GM21390 (cell line): ENCODE measurements around the gene PCOLCE2.
A peak's percentile ranks its signal among the peaks of the same experiment; 100 is the strongest.

Source experiments
- ATAC-seq: cut with Tn5 transposase; IDR thresholded peaks from one replicate; pipeline ENCODE4 v1.9.1; 2021; ENCODE audit not compliant: unreplicated experiment

The PCOLCE2 gene, protein sequence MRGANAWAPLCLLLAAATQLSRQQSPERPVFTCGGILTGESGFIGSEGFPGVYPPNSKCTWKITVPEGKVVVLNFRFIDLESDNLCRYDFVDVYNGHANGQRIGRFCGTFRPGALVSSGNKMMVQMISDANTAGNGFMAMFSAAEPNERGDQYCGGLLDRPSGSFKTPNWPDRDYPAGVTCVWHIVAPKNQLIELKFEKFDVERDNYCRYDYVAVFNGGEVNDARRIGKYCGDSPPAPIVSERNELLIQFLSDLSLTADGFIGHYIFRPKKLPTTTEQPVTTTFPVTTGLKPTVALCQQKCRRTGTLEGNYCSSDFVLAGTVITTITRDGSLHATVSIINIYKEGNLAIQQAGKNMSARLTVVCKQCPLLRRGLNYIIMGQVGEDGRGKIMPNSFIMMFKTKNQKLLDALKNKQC

DNA sequence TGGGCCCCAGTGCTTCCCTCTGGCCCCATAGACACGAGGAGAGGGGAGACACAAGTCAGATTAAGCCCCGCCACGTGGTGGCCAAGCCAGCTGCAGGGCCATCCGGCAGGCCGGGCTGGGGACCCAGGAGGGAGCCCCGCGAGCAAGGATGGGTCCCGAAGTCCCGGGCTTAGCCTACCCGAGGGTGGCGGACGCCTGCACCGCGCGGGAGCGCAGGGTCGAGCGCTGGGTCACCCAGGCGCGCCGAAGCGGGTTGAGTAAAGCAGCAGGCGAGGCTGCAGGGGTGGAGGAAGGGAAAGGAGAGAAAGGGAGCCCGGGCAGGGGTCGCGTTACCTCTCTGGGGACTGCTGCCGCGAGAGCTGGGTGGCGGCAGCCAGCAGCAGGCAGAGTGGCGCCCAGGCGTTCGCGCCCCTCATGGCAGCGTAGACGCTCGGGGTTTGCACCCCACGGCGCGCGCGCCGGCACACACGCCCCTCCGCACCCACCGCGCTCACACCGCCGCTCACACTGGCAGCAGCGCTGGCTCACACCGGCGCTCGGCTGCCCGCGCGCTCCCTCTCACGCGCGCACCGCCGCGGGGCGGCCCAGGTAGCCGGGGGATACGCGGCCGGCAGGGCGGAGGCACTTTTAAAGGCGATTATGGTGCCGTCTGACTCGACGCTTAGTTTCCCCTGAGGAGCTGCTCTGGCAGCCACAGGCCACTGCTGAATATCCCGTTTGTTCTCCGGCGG is at the start of gene PCOLCE2:
Gene PCOLCE2 (minus strand): TSS at position 603 of the 731 bp plus-strand sequence. CDS start 187 bp downstream, at position 416.
- no peak for ATAC-seq

DNA sequence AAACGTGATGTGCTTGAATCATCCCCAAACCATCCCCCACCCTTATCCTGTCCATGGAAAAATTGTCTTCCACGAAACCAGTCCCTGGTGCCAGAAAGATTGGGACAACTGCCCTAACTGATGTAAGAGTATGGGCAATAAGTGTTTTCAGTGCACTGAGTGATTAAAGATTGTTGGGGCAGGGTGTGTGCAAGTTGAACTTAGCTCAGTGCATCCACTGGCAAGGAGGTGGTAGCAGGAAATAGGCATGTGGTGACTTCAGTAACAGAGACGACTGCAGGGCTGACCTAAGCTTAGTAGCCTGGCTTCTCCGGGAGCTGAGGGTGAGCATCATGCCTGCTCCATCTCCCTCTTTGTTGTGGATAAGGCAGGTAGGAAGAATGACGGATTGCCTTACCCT is 47.1 kb upstream of the PCOLCE2 start:
- ATAC-seq: no peak

DNA sequence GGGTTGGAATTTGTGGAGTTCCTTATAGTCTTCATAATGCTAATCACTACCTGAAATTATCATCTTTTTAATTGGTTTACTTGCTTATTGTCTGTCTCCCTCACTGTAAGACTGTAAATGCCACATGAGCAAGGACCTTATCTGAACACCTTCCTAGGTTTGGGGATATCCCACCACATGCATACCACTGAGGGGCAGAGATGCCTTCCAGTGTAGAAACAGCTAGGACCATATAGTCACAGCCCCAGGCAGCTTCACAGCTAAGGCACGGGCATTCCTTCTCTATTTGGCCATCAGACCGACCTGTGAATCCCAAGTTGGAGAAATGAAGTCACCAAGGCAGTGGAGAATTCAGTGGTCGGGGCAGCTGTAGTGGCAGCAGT is 46.0 kb upstream of the PCOLCE2 start:
- no peak for ATAC-seq

DNA sequence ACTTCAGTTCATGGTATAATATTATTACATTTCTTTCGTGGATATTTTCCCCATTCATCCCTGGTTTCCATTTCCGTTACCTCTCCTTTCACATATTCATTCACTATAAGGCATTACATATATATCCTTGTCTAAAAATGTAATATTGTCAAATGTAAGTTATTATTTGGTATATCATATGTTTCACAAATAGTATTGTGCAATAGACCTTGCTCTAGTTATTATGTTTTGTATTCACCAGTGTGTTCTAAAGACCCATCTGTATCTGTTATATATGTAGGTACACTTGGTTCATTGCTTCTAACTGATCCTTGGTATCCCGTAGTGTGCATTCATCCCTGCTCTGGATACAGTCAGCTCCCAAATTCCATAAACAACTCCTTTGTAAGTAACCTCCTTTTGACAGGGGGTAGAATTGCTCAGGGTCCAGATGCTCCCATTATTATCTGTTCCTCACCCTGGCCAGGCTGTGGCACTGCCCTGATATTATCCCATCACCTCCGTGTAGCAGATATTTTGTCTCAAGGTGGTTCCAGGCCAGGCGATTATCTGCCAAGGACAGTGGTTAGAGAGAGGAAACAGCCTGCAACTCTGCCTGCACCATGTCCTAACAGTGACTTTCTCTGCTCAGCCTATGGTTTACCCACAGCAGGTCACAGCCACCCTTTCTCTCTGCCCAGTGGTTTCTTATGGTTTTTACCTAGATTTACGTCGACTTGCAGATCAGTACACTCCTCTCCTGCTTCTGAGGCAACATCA is 45.4 kb upstream of the PCOLCE2 start:
- ATAC-seq: no peak

DNA sequence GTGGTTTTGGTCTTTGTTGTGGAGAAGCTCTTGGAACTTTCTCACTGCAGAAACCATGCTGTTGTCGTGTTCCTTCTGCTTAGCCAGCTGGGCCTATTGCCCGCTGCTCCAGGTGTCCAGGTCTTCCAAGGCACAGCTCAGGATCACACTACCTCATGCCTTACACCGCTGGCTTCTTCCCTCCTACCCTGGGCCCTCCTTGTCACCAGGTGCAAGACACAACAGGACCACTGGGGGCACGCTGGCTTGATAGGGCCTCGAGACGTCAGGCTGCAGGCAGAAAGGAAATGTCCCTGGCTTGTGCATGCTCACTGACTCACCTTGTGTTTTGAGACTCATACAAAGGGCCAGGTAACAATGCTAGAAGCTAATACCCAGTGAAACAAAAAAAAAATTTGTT is 42.3 kb upstream of the PCOLCE2 start:
- peak; percentile 82 for ATAC-seq

DNA sequence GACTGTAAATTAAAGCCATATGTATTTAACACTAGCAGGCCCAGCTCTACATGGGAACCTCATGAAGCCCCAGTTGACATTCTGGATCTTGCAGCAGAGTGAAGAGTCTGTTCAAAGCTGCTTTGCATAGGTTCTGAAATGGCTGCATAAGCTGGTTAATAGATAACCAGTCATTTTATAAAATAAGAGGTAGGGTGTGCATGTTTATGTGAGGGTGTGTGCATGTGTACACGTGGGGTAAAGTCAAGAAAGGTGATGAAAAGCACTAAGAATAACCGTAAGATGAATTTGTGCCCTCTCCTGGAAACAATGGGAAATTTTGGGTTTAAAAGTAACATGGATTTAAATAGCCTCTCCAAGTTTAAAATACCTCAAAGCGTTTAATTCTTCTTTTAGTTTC is 41.6 kb upstream of the PCOLCE2 start:
- no peak for ATAC-seq

DNA sequence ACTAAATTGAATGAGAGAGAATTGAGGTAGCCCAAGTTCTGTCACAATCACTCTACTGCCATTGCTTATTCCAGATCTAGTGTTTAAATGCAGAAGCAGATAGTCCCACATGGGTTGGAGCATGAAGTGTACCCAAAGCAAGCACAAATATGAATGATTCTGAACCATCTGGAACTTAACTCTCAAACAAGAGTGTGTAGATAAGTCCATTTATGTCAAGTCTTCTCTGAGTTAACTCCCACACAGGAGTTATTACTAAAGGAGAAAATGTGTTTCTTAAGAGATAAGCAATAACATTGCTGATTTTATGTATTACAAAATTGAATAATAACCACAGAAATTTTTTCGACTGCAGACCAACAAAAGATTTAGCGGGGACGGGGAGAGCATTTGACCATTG is 41.0 kb upstream of the PCOLCE2 start:
- no peak for ATAC-seq

DNA sequence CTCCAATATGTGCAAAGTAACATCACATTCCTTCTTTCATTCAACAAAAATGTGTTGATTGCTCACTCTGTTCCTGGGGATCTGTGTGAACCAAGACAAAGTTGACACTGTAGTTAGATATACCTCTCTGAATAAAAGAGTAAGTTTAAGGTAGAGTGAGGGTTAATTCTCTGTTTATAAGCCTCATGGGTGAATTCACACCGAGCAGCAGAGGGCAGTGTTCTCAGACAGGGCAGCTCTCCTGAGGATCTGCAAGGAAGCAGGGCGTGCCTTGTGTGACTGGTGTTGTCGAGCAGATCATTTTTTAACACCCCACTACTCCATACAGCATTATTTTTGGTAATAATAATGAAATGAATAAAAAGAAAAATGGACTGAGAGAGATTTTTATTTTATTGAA is 40.2 kb upstream of the PCOLCE2 start:
- ATAC-seq: peak; percentile 56

DNA sequence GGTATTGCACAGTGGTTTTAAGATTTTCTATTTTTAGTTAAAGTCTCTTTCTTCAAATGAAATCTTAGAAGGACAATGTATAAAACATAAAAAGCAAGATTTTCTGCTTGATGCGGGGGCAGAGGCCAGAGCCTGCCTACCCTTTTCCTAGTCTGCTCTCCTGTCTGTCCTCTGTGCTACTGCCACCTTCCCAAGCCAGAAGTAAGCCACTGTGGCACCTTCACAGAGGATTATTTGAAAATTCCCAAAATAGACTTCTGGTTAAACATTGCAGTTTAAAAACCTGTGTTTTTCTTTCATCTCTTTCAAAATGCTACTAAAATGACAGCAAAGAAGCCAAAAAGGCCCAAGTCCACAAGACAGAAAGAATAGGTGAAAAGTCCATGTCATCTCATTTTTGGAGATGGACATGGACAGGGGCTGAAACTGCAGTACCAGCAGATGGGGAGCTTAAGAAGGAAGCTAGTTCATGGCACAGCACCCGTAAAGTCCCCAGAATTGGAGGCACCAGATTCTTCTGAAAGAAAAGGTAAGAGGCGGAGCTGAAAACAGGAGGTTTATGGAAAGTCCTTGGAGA is 37.6 kb upstream of the PCOLCE2 start:
- no peak for ATAC-seq

DNA sequence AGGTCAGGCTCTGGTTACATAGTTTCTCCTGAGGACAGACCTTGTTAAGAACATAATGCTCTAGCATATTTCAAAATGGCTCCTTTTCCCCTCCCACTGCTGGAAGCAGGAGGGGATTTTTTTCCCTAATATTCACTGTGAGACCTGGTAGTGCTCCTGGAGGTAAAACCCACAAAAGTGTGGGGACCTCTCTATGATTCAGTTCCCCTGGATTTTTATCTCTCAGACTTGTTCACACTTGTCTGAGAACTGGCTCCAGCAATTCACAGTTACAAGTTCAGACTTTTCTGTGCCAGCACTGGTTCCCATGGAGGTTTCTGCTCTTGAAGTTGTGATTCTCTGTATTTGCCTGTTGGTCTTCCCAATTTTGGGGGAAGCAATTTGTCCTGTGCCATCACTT is 36.3 kb upstream of the PCOLCE2 start:
- no peak for ATAC-seq

DNA sequence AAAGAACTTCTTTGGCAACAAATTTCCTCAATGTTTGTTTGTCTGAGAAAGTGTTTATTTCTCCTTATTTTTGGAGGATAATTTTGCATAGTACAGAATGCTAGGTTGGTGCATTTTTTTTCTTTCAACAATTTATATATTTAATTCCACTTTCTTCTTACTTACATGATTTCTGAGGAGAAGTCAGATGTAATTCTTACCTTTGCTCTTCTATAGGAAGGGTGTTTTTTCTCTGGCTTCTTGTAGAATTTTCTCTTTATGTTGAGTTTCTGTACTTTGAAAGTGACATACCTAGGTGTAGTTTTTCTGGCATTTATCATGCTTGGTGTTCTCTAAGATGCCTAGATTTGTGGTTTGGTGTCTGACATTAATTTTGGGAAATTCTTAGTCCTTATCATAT is 34.8 kb upstream of the PCOLCE2 start:
- ATAC-seq: no peak

DNA sequence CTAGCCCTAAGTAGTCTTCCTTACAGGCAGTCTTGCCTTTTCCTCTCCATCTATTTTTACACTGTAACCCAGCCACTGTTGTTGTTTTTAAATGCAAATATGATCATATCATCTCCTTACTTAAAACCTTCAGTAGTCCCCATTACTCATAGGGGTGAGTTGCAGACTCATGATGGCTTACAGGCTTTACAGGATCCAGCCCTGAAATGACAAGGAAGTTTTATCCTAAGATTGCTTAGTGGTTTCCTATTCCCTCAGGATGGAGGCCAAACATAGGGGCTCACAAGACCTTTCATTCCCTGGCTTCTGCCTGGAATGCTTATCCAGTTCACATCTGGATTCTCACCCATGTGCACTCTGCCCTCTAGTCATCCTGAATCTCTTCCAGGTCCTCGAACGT is 27.7 kb upstream of the PCOLCE2 start:
- no peak for ATAC-seq

DNA sequence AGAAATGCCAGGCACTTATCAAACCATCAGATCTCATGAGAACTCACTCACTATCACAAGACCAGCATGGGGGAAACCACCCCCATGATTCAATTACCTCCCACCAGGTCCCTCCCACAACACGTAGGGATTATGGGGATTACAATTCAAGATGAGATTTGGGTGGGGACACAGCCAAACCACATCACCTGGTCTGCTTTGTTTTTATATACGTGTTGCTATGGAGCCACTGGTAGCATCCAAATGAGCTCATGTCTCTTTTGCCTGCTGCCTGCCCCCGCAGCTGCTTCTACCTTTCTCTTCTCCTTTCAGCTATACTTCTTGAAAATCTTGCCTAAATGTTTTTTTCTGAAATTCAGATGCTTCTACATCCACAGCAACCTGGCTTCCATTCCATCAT is 26.8 kb upstream of the PCOLCE2 start:
- no peak for ATAC-seq

DNA sequence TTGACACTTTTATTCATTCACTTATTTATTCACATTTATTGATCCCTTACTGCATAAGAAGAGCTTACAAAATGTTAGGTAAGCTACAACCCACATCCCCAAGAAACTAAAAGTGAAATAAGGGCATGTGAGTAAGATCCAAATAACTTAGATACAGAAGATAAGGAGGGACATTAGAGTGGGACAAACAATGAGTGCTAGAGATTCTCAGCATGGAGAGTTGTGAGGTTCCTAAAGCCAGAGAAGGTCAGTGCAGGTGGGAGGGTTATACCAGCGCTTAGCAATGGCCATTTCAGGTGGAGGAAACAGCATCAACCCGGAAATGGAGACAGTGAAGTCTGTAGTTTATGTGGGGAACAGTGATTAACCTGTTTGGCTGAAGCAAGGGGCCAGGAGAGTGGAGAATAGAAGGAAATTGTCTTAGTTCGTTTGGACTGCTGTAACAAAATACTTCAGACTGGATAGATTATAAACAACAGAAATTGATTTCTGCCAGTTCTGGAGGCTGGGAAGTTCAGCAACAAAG is 25.5 kb upstream of the PCOLCE2 start:
- no peak for ATAC-seq

DNA sequence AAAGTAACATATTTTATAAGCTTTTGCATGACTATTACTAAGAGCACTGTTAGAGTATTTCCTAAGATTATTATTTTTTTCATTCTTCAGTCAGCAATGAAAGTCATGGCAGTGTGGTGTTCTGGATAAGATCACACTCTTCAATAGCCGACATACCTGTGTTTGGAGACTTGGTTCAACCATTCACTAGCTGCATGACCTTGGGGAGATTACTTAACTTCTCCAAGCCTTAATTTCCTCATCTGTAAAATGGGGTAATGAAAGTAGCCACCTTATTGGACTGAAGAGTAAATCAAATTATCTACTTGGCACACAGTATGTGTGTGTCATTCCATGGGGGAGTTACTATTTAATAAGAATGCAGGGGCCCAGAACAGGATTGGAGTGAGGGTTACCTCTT is 24.5 kb upstream of the PCOLCE2 start:
- no peak for ATAC-seq

DNA sequence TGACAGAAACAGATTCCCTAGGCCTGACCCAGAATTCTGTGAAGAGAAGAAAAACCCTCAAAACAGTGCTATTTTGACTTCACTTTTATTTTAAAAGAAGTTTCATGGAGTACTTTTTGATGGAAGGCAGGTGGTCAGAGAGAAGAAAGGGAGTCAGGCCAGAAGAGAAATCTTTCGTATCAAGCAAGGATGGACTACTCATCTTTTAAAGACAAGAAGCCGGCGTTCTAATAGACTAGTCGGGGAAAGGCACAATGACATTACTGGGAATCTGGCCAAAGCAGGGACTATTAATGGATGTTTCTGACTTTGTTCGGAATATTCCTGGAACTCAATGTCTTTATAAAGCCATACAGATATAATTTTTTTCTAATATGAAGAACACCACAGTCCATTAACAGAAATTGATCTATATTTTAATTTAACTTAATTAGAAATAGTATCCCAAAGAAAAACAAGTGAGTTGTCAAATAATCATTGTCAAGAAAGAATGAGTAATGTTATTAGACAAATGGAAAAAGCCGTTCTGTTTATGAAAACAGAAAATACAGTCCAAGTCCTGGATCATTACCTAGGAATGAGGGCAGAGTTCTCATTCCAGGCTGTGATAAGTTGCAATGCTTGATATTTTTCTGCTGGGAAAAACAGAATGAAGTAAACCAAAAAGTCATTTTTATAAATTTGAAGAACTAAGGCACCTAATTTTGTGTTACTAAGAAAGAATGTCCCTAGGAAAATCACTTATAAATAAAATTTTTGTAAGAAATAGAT is 23.7 kb upstream of the PCOLCE2 start:
- ATAC-seq: no peak

DNA sequence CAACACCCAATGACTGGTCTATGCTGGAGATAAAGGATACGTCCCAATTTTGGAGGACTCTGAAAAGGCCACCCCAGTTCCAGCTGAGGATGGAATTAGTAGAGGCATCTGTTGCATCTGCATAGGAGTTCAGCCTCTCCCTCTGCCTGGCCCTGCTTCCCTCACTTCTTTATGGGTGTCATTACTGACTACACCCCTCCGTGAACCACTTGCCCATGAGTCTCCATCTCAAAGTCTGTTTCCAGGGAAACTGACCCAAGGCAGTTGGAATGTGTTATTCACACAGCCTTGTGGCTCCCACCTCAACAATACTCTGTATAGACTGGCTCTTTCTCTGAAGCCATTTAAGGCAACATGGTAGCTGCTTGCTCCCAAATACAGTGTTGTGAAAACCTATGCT is 21.4 kb upstream of the PCOLCE2 start:
- ATAC-seq: no peak

DNA sequence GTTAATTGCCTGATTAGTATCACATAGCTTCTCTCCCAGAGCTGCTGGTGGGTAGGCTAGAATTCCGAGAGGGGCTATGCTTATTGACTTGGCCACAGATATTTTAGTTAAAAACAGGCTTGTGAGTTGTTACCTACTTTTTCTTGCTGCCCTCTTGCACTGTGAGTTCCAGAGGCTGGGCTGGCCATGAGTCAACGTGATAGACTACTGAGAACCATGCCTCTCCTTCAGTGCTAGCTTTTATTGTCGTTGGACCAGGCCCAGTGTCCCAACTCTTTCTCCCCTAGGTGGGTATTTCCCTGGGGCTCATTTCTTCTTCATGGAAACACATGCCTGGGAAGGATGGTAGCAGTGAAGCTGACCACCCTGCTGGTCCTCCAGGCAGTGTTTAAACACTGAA is 20.4 kb upstream of the PCOLCE2 start:
- no peak for ATAC-seq

DNA sequence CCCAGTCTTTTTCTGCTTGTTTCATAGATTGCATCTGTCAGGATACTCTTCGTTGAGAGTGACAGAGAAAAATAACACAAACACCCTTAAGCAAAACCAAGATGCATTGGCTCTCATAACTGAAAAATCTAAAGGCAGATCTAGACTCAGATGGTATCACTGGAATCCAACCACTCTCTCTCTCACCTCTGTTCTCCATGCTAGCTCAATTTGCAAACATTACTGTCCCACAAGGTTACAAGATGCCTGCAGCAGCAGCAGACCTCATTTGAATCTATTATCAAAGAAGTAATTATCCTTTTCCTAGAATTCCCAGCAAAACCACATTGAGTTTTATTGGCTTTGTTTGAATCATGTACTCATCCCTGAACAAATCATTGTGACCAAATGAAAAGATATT is 19.1 kb upstream of the PCOLCE2 start:
- no peak for ATAC-seq

DNA sequence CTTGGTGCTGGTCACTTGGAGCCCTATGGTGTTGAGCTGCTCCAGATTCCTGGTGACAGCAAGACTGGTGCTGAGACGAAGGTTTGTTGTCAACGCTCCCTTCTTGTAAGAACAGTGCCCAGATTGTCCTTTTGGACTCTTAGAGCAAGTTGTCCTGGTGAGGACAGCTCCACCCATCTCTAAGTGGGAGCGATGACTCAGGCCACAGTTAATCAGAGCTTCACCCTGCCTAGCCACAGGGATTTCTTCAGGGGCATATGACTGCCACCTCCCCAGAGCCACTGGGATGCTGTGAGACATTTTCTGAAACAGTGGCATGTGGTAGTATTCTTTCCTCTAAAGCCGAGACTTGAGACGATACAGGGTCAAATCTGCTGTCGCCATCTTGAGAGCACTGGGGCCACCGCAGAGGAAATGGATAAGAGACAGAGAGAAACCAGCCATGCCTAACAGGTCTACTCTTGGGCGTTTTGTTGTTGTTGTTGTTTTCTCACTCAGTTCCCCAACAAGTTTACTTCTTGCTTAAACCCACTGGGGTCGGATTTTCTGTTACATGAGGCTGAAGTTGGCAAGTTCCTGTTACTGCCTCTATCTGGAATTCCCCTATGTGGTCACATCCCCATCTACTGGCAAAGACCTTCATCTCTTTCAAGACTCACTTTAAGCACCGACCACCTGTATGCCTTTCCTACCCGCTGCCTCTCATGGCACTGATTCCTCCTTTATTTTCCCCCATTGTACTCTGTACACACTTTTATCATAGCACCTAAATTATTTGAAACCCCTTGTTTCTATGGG is 16.0 kb upstream of the PCOLCE2 start:
- no peak for ATAC-seq
